SU-DHL-6 (cell line): Measurements from ENCODE around the gene ZNF556.

Source experiments
- CTCF ChIP-seq: fragments of 200-600 bp; sonication (generic); IDR thresholded peaks from one replicate; pipeline ENCODE4 v1.5.1; 2017; ENCODE audit warnings: antibody characterized with exemption, mild to moderate bottlenecking, low read length, moderate library complexity; ENCODE audit not compliant: insufficient read depth, poor library complexity, severe bottlenecking
- EZH2phosphoT487 ChIP-seq: fragments of 200-600 bp; sonication (generic), shearing (Covaris generic); conservative IDR thresholded peaks from 2 replicates; pipeline ENCODE4 v1.6.1; 2018; ENCODE audit warnings: mild to moderate bottlenecking, antibody characterized with exemption, low read length, moderate library complexity, mixed read lengths

DNA sequence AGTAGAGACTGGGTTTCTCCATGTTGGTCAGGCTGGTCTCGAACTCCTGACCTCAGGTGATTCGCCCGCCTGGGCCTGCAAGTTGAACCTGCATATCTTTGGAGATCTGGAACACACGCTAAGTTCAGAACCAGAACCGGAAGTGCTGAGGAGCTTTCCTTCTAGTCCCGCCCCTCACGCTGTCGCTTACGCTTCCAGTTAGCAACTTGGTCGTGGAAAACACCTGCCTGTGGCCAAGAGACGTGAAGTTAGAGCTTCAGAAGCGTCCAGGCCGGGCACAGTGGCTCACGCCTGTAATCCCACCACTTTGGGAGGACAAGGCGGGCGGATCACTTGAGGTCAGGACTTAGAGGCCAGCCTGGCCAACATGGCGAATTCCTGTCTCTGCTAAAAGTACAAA lies 18.6 kb downstream of the ZNF556 start:
- no peak for TF ChIP-seq CTCF
- TF ChIP-seq EZH2phosphoT487, result no peak
